Smooth muscle cell (in vitro differentiated cells): ENCODE measurements around the gene ZNF831. TPM values are rescaled to one million over a fixed set of nuclear protein-coding genes. Genes with fewer than 3 reads are reported as not detected.

Experiments
- DNase-seq: peaks from one replicate; lab custom pipeline; 2025; ENCODE audit not compliant: unreplicated experiment; lab: John Stamatoyannopoulos, UW
- H2AFZ ChIP-seq: fragments of 200-600 bp; sonication (generic); 2 replicates; pipeline ENCODE4 v1.6.0; 2016; ENCODE audit warnings: antibody characterized with exemption, low read depth, mild to moderate bottlenecking
- H3F3A ChIP-seq: fragments of 200-600 bp; sonication (generic); 2 replicates; pipeline ENCODE4 v1.6.0; 2017; ENCODE audit warnings: antibody characterized with exemption, low read depth
- H3K27ac ChIP-seq: fragments of 200-600 bp; sonication (generic); 2 replicates; pipeline ENCODE4 v1.5.1; 2016; ENCODE audit warnings: low read depth, mild to moderate bottlenecking
- H3K27me3 ChIP-seq: fragments of 200-600 bp; sonication (generic); 2 replicates; pipeline ENCODE4 v1.6.1; 2016; ENCODE audit warnings: low read depth, mild to moderate bottlenecking
- H3K36me3 ChIP-seq: fragments of 200-600 bp; sonication (generic); 2 replicates; pipeline ENCODE4 v1.5.1; 2016; ENCODE audit warnings: low read depth
- H3K4me1 ChIP-seq: fragments of 200-600 bp; sonication (generic); 2 replicates; pipeline ENCODE4 v1.5.1; 2016; ENCODE audit warnings: low read depth
- H3K4me2 ChIP-seq: fragments of 200-600 bp; sonication (generic); 2 replicates; pipeline ENCODE4 v1.6.0; 2016; ENCODE audit warnings: mild to moderate bottlenecking
- H3K4me3 ChIP-seq: fragments of 200-600 bp; sonication (generic); 2 replicates; pipeline ENCODE4 v1.5.1; 2016; ENCODE audit warnings: mild to moderate bottlenecking
- H3K79me2 ChIP-seq: fragments of 200-600 bp; sonication (generic); 2 replicates; pipeline ENCODE4 v1.6.0; 2016; ENCODE audit warnings: low read depth, mild to moderate bottlenecking
- H3K9ac ChIP-seq: fragments of 200-600 bp; sonication (generic); 2 replicates; pipeline ENCODE4 v1.6.0; 2016; ENCODE audit warnings: low read depth
- H3K9me3 ChIP-seq: fragments of 200-600 bp; sonication (generic); replicated peaks from 2 replicates; pipeline ENCODE4 v1.5.1; 2016; ENCODE audit warnings: low read depth
- H4K20me1 ChIP-seq: fragments of 200-600 bp; sonication (generic); 2 replicates; pipeline ENCODE4 v1.6.0; 2016; ENCODE audit warnings: low read depth
- CTCF ChIP-seq: fragments of 200-600 bp; sonication (generic); IDR thresholded peaks from 2 replicates; pipeline ENCODE4 v1.5.1; 2017; ENCODE audit warnings: borderline replicate concordance, mild to moderate bottlenecking, antibody characterized with exemption; ENCODE audit not compliant: insufficient read depth, poor library complexity, severe bottlenecking
- WGBS: methylation state at CpG from one replicate; pipeline ENCODE4 v1.1.7; 2016; ENCODE audit warnings: low lambda C conversion rate; 5-methylcytosine and 5-hydroxymethylcytosine counted together
- polyA plus RNA-seq: library from polyadenylated mRNA; unstranded; fragments of >200 nt; fragmentation: Nextera tagmentation; extraction: Ambion mirVana; gene quantifications from 2 replicates; pipeline ENCODE4 v1.2.1, GENCODE V29; 2016
- total RNA-seq: library from RNA; depleted of rRNA; stranded (reverse); fragments of >200 nt; gene quantifications from 2 replicates; pipeline ENCODE4 v1.2.3, GENCODE V29; 2014

The ZNF831 gene
- total and polyA plus RNA-seq, 2 experiments from 2014 or later: not detected

- H3K4me3 ChIP-seq: no peak overlapping the region
- no peak overlapping the region for H3K4me2 ChIP-seq
- WGBS: 85% methylated on average over 7 of the region's 7 CpGs
- no peaks in the 10 kb centered on the region for H3K27me3 ChIP-seq
- H3K9me3 ChIP-seq: no peaks in the 10 kb centered on the region
- no peak overlapping the region for H2AFZ ChIP-seq
- no peaks in the 10 kb centered on the region for H4K20me1 ChIP-seq
- H3K36me3 ChIP-seq: no peaks in the 10 kb centered on the region
- no peak for TF ChIP-seq CTCF
- no peak for DNase-seq
- no peak overlapping the region for H3K9ac ChIP-seq
- H3K27ac ChIP-seq: no peak overlapping the region
- no peaks in the 10 kb centered on the region for H3F3A ChIP-seq
- H3K4me1 ChIP-seq: peaks cover 3% of the 10 kb centered on the region
- H3K79me2 ChIP-seq: no peaks in the 10 kb centered on the region
Observed at GRCh38 chr20:59125332-59125731, 38.3 kb upstream of the ZNF831 start.

- H3K9ac ChIP-seq: no peak overlapping the region
- no peak overlapping the region for H3K4me2 ChIP-seq
- H3K4me3 ChIP-seq: no peak overlapping the region
- no peaks in the 10 kb centered on the region for H3K36me3 ChIP-seq
- no peak overlapping the region for H2AFZ ChIP-seq
- no peaks in the 10 kb centered on the region for H3K27me3 ChIP-seq
- H3K9me3 ChIP-seq: no peaks in the 10 kb centered on the region
- 73% methylated on average over 7 of the region's 7 CpGs for WGBS
- H3K27ac ChIP-seq: no peak overlapping the region
- H4K20me1 ChIP-seq: no peaks in the 10 kb centered on the region
- H3K4me1 ChIP-seq: peaks cover 3% of the 10 kb centered on the region
- H3K79me2 ChIP-seq: no peaks in the 10 kb centered on the region
- H3F3A ChIP-seq: no peaks in the 10 kb centered on the region
- TF ChIP-seq CTCF: no peak
- DNase-seq: no peak
Observed at GRCh38 chr20:59125836-59126235, 37.8 kb upstream of the ZNF831 start.

- no peaks in the 10 kb centered on the region for H3K9me3 ChIP-seq
Observed at GRCh38 chr20:59127839-59128238, 35.8 kb upstream of the ZNF831 start.

More at GRCh38 chr20:59127839-59128238, 35.8 kb upstream of the ZNF831 start:
- H3K4me2 ChIP-seq: no peak overlapping the region
- no peaks in the 10 kb centered on the region for H3K4me1 ChIP-seq
- no peak overlapping the region for H3K4me3 ChIP-seq
- no peaks in the 10 kb centered on the region for H3K27me3 ChIP-seq
- H3K36me3 ChIP-seq: no peaks in the 10 kb centered on the region
- no peak overlapping the region for H3K27ac ChIP-seq
- no peaks in the 10 kb centered on the region for H3K79me2 ChIP-seq
- TF ChIP-seq CTCF: no peak
- no peaks in the 10 kb centered on the region for H4K20me1 ChIP-seq
- no peak overlapping the region for H3K9ac ChIP-seq
- no peaks in the 10 kb centered on the region for H3F3A ChIP-seq
- WGBS: 95% methylated on average over 6 of the region's 6 CpGs
- no peak overlapping the region for H2AFZ ChIP-seq
- DNase-seq: no peak
